Measurements from ENCODE around the gene REEP1. TPM values are rescaled to one million over a fixed set of nuclear protein-coding genes. Genes with fewer than 3 reads are reported as not detected.

Gene REEP1
- total RNA-seq, 2 experiments from 2014 or later, result not detected

GRCh38 chr2:86304416-86304815 is 33.0 kb downstream of the REEP1 start:
- CTCF ChIA-PET (ENCODE audit: unreplicated experiment), result no interaction called here

GRCh38 chr2:86302320-86302719 is 35.1 kb downstream of the REEP1 start:
- intact Hi-C loops (cut with micrococcal nuclease; ENCODE audit: unreplicated experiment), result no loop called here
- no peaks in the 10 kb centered on the region for H3K9me2 ChIP-seq (ENCODE audit: insufficient read depth, low read length)
- no peaks in the 10 kb centered on the region for H3K79me2 ChIP-seq (ENCODE audit: insufficient read depth, low read depth, low read length)
- H4K20me1 ChIP-seq (ENCODE audit: insufficient read depth, low read length), result no peaks in the 10 kb centered on the region
- no peak overlapping the region for H3K4me3 ChIP-seq (ENCODE audit: low read depth, low read length, poor library complexity, severe bottlenecking)
- no peaks in the 10 kb centered on the region for H3K4me1 ChIP-seq (ENCODE audit: insufficient read depth, low read length, poor library complexity, severe bottlenecking)
- ChIA-PET POLR2A (interaction anchor here (0.6 to 0.7 kb wide), 3 partner anchors 17 to 436 kb away, joined by 3 to 5 read pairs (median 5); no protein-coding TSS in a partner anchor), CTCF (ENCODE audit: unreplicated experiment) (no interaction called here)
- TF ChIP-seq CTCF (conservative IDR thresholded peaks at IDR 0.05; ENCODE audit: low read length) (no peak), EZH2phosphoT487 (IDR thresholded peaks at IDR 0.05; ENCODE audit: borderline replicate concordance, low read depth, low read length) (no peak)
- H3K27ac ChIP-seq (ENCODE audit: low read depth, low read length, poor library complexity, severe bottlenecking), result no peak overlapping the region
- H3K36me3 ChIP-seq (ENCODE audit: insufficient read depth, low read length), result no peaks in the 10 kb centered on the region
- no peaks in the 10 kb centered on the region for H3K9me3 ChIP-seq (ENCODE audit: low read length)
- no peak for DNase-seq (ENCODE audit: low spot score)
- BruUV-seq (replicated peaks), result no TSS peak
- no peak overlapping the region for H3K4me2 ChIP-seq (ENCODE audit: low read length)
- H2AFZ ChIP-seq (ENCODE audit: low read length), result no peak overlapping the region

More at GRCh38 chr2:86304416-86304815, 33.0 kb downstream of the REEP1 start:
- Histone ChIP-seq H3K27ac (ENCODE audit: low read depth, low read length, poor library complexity, severe bottlenecking) (no peak overlapping the region), H3K4me3 (ENCODE audit: low read depth, low read length, poor library complexity, severe bottlenecking) (no peak overlapping the region), H2AFZ (ENCODE audit: low read length) (no peak overlapping the region), H3K4me2 (ENCODE audit: low read length) (no peak overlapping the region), H3K79me2 (ENCODE audit: insufficient read depth, low read depth, low read length) (no peaks in the 10 kb centered on the region), H3K36me3 (ENCODE audit: insufficient read depth, low read length) (no peaks in the 10 kb centered on the region), H4K20me1 (ENCODE audit: insufficient read depth, low read length) (no peaks in the 10 kb centered on the region), H3K9me3 (ENCODE audit: low read length) (no peaks in the 10 kb centered on the region), H3K4me1 (ENCODE audit: insufficient read depth, low read length, poor library complexity, severe bottlenecking) (no peaks in the 10 kb centered on the region), H3K9me2 (ENCODE audit: insufficient read depth, low read length) (no peaks in the 10 kb centered on the region)
- no TSS peak for BruUV-seq (replicated peaks)
- POLR2A ChIA-PET, result no interaction called here
- no peak for DNase-seq (ENCODE audit: low spot score)
- intact Hi-C loops (cut with micrococcal nuclease; ENCODE audit: unreplicated experiment), result no loop called here
- no peak for TF ChIP-seq EZH2phosphoT487 (IDR thresholded peaks at IDR 0.05; ENCODE audit: borderline replicate concordance, low read depth, low read length)
- TF ChIP-seq CTCF (conservative IDR thresholded peaks at IDR 0.05; ENCODE audit: low read length), result no peak

- Histone ChIP-seq H3K4me2 (ENCODE audit: low read length) (no peak overlapping the region), H3K4me3 (ENCODE audit: low read depth, low read length, poor library complexity, severe bottlenecking) (no peak overlapping the region), H2AFZ (ENCODE audit: low read length) (no peak overlapping the region), H3K36me3 (ENCODE audit: insufficient read depth, low read length) (no peaks in the 10 kb centered on the region), H4K20me1 (ENCODE audit: insufficient read depth, low read length) (no peaks in the 10 kb centered on the region), H3K9me2 (ENCODE audit: insufficient read depth, low read length) (no peaks in the 10 kb centered on the region), H3K79me2 (ENCODE audit: insufficient read depth, low read depth, low read length) (no peaks in the 10 kb centered on the region), H3K27ac (ENCODE audit: low read depth, low read length, poor library complexity, severe bottlenecking) (no peak overlapping the region), H3K4me1 (ENCODE audit: insufficient read depth, low read length, poor library complexity, severe bottlenecking) (no peaks in the 10 kb centered on the region), H3K9me3 (ENCODE audit: low read length) (no peaks in the 10 kb centered on the region)
- no TSS peak for BruUV-seq (replicated peaks)
- intact Hi-C loops (cut with micrococcal nuclease; ENCODE audit: unreplicated experiment), result no loop called here
- ChIA-PET CTCF (ENCODE audit: unreplicated experiment) (no interaction called here), POLR2A (no interaction called here)
- TF ChIP-seq CTCF (conservative IDR thresholded peaks at IDR 0.05; ENCODE audit: low read length) (no peak), EZH2phosphoT487 (IDR thresholded peaks at IDR 0.05; ENCODE audit: borderline replicate concordance, low read depth, low read length) (no peak)
- DNase-seq (ENCODE audit: low spot score), result no peak
Measured at GRCh38 chr2:86301711-86302202, 35.7 kb downstream of the REEP1 start.
